Activated CD4-positive, alpha-beta T cell treated with anti-CD3 and anti-CD28 coated beads, Interleukin-2, amount 10 ng/mL, durations not matched to agents 24 days and 14 days (primary cell): ENCODE data around the gene SNRNP48. TPM values are rescaled to one million over a fixed set of nuclear protein-coding genes. Genes with fewer than 3 reads are reported as not detected.

Experiments used
- DNase-seq: peaks from one replicate; pipeline ENCODE4 v3.0.0; 2022
- H3K27ac Mint-ChIP-seq: one replicate; pipeline ENCODE4 v1.8.0; 2022; ENCODE audit warnings: mild to moderate bottlenecking, mixed read lengths
- H3K27me3 Mint-ChIP-seq: one replicate; pipeline ENCODE4 v1.8.0; 2022; ENCODE audit warnings: mixed read lengths
- H3K36me3 Mint-ChIP-seq: one replicate; pipeline ENCODE4 v1.8.0; 2022; ENCODE audit warnings: low read depth, mild to moderate bottlenecking, mixed read lengths
- H3K4me1 Mint-ChIP-seq: one replicate; pipeline ENCODE4 v1.8.0; 2021; ENCODE audit warnings: mixed read lengths
- H3K4me3 Mint-ChIP-seq: one replicate; pipeline ENCODE4 v1.8.0; 2022; ENCODE audit warnings: mild to moderate bottlenecking, moderate library complexity, mixed read lengths
- H3K9me3 Mint-ChIP-seq: one replicate; pipeline ENCODE4 v1.8.0; 2021; ENCODE audit warnings: mixed read lengths
- intact Hi-C: fragments of 100-400 bp; cut with micrococcal nuclease; formaldehyde crosslinking; loops from one replicate; pipeline ENCODE4 v1.15.1; 2023
- total RNA-seq: library from RNA; stranded (reverse); gene quantifications from 2 replicates; pipeline ENCODE4 v1.2.3, GENCODE V29; 2022

The SNRNP48 gene
- total RNA-seq, 1 donor from 2014 or later = 18.4 TPM

GRCh38 chr6:7630792-7631191 lies 40.8 kb downstream of the SNRNP48 start:
- Mint-ChIP-seq H3K4me3 (no peak overlapping the region), H3K27ac (no peak overlapping the region), H3K9me3 (no peaks in the 10 kb centered on the region), H3K36me3 (no peaks in the 10 kb centered on the region), H3K27me3 (peaks cover 7% of the 10 kb centered on the region), H3K4me1 (no peaks in the 10 kb centered on the region)
- intact Hi-C loops = no loop called here
- no peak for DNase-seq

GRCh38 chr6:7631466-7631865 lies 41.5 kb downstream of the SNRNP48 start:
- Mint-ChIP-seq H3K4me1 (no peaks in the 10 kb centered on the region), H3K27me3 (peaks cover 7% of the 10 kb centered on the region), H3K9me3 (no peaks in the 10 kb centered on the region), H3K36me3 (no peaks in the 10 kb centered on the region), H3K27ac (no peak overlapping the region), H3K4me3 (no peak overlapping the region)
- intact Hi-C loops = no loop called here
- no peak for DNase-seq

GRCh38 chr6:7632501-7633290 lies 42.7 kb downstream of the SNRNP48 start:
- H3K36me3 Mint-ChIP-seq = no peaks in the 10 kb centered on the region

GRCh38 chr6:7633361-7633760 lies 43.4 kb downstream of the SNRNP48 start:
- Mint-ChIP-seq H3K27ac (no peak overlapping the region), H3K36me3 (no peaks in the 10 kb centered on the region), H3K4me1 (no peaks in the 10 kb centered on the region), H3K9me3 (no peaks in the 10 kb centered on the region), H3K27me3 (peaks cover 9% of the 10 kb centered on the region), H3K4me3 (no peak overlapping the region)
- intact Hi-C loops = no loop called here
- DNase-seq = no peak

More at GRCh38 chr6:7632501-7633290, 42.7 kb downstream of the SNRNP48 start:
- Mint-ChIP-seq H3K27ac (no peak overlapping the region), H3K9me3 (no peaks in the 10 kb centered on the region), H3K4me3 (no peak overlapping the region), H3K27me3 (peaks cover 8% of the 10 kb centered on the region), H3K4me1 (no peaks in the 10 kb centered on the region)
- intact Hi-C loops = no loop called here
- DNase-seq = no peak

GRCh38 chr6:7636151-7636550 lies 46.2 kb downstream of the SNRNP48 start:
- Mint-ChIP-seq H3K4me3 (no peak overlapping the region), H3K4me1 (no peaks in the 10 kb centered on the region), H3K27ac (no peak overlapping the region), H3K27me3 (peaks cover 6% of the 10 kb centered on the region), H3K36me3 (no peaks in the 10 kb centered on the region), H3K9me3 (no peaks in the 10 kb centered on the region)
- no peak for DNase-seq
- intact Hi-C loops = no loop called here

GRCh38 chr6:7637533-7637932 lies 47.5 kb downstream of the SNRNP48 start:
- Mint-ChIP-seq H3K4me3 (no peak overlapping the region), H3K27me3 (peaks cover 6% of the 10 kb centered on the region)

GRCh38 chr6:7639427-7639826 lies 49.4 kb downstream of the SNRNP48 start:
- Mint-ChIP-seq H3K36me3 (no peaks in the 10 kb centered on the region), H3K27ac (no peak overlapping the region), H3K4me1 (no peaks in the 10 kb centered on the region), H3K27me3 (peaks cover 5% of the 10 kb centered on the region), H3K9me3 (no peaks in the 10 kb centered on the region), H3K4me3 (no peak overlapping the region)
- intact Hi-C loops = no loop called here
- DNase-seq = no peak

More at GRCh38 chr6:7637533-7637932, 47.5 kb downstream of the SNRNP48 start:
- Mint-ChIP-seq H3K4me1 (no peaks in the 10 kb centered on the region), H3K27ac (no peak overlapping the region), H3K9me3 (no peaks in the 10 kb centered on the region), H3K36me3 (no peaks in the 10 kb centered on the region)
- no peak for DNase-seq
- intact Hi-C loops = no loop called here

- intact Hi-C loops = no loop called here
- Mint-ChIP-seq H3K4me3 (no peak overlapping the region), H3K27ac (no peak overlapping the region), H3K4me1 (peaks cover 1% of the 10 kb centered on the region), H3K27me3 (peaks cover 6% of the 10 kb centered on the region), H3K9me3 (peaks cover 3% of the 10 kb centered on the region), H3K36me3 (no peaks in the 10 kb centered on the region)
- no peak for DNase-seq
Measured at GRCh38 chr6:7640016-7640415, 50.0 kb downstream of the SNRNP48 start.

GRCh38 chr6:7640607-7641577 lies 50.9 kb downstream of the SNRNP48 start:
- no peak overlapping the region for H3K4me3 Mint-ChIP-seq
- H3K27me3 Mint-ChIP-seq = peaks cover 6% of the 10 kb centered on the region
- no peak overlapping the region for H3K27ac Mint-ChIP-seq
- H3K9me3 Mint-ChIP-seq = peaks cover 3% of the 10 kb centered on the region
- intact Hi-C loops = no loop called here
- DNase-seq = no peak
- no peaks in the 10 kb centered on the region for H3K36me3 Mint-ChIP-seq
- H3K4me1 Mint-ChIP-seq = peaks cover 1% of the 10 kb centered on the region

GRCh38 chr6:7642791-7643190 lies 52.8 kb downstream of the SNRNP48 start:
- Mint-ChIP-seq H3K27me3 (peaks cover 2% of the 10 kb centered on the region), H3K27ac (no peak overlapping the region), H3K36me3 (no peaks in the 10 kb centered on the region), H3K9me3 (peaks cover 6% of the 10 kb centered on the region), H3K4me3 (no peak overlapping the region), H3K4me1 (peaks cover 8% of the 10 kb centered on the region)
- DNase-seq = no peak
- intact Hi-C loops = no loop called here

- H3K9me3 Mint-ChIP-seq = peaks cover 6% of the 10 kb centered on the region
- H3K27ac Mint-ChIP-seq = no peak overlapping the region
- peaks cover 6% of the 10 kb centered on the region for H3K27me3 Mint-ChIP-seq
- intact Hi-C loops = no loop called here
- peaks cover 10% of the 10 kb centered on the region for H3K4me1 Mint-ChIP-seq
- H3K36me3 Mint-ChIP-seq = no peaks in the 10 kb centered on the region
- no peak for DNase-seq
- no peak overlapping the region for H3K4me3 Mint-ChIP-seq
Measured at GRCh38 chr6:7644417-7644816, 54.4 kb downstream of the SNRNP48 start.

GRCh38 chr6:7646394-7646793 lies 56.4 kb downstream of the SNRNP48 start:
- Mint-ChIP-seq H3K36me3 (no peaks in the 10 kb centered on the region), H3K4me3 (no peak overlapping the region), H3K27me3 (peaks cover 8% of the 10 kb centered on the region), H3K9me3 (peaks cover 6% of the 10 kb centered on the region), H3K27ac (no peak overlapping the region), H3K4me1 (peaks cover 10% of the 10 kb centered on the region)
- no peak for DNase-seq
- intact Hi-C loops = no loop called here

GRCh38 chr6:7647504-7647903 lies 57.5 kb downstream of the SNRNP48 start:
- Mint-ChIP-seq H3K9me3 (peaks cover 6% of the 10 kb centered on the region), H3K4me1 (peaks cover 10% of the 10 kb centered on the region), H3K27ac (no peak overlapping the region), H3K4me3 (no peak overlapping the region), H3K36me3 (no peaks in the 10 kb centered on the region), H3K27me3 (peaks cover 8% of the 10 kb centered on the region)
- intact Hi-C loops = no loop called here
- DNase-seq = peak; percentile 66
